Central memory CD8-positive, alpha-beta T cell (primary cell): Measurements from ENCODE around the gene PRDX1.

Source experiments
- ATAC-seq: fragments of 150-1000 bp; cut with Tn5 transposase; replicated peaks from 2 replicates; pipeline ENCODE4 v1.10.0; 2022; ENCODE audit warnings: mild to moderate bottlenecking, moderate FRiP score, moderate number of reproducible peaks; ENCODE audit not compliant: poor library complexity, severe bottlenecking; ENCODE audit errors: extremely low read depth
- DNase-seq, 2 donors: peaks; one replicate each; pipeline ENCODE4 v3.0.0; 2021; ENCODE audit warnings: low spot score in 2 of 2
- H3K27ac Mint-ChIP-seq: one replicate; pipeline ENCODE4 v1.8.0; 2022; ENCODE audit warnings: low read depth, mild to moderate bottlenecking, moderate library complexity, mixed read lengths
- H3K27me3 Mint-ChIP-seq: one replicate; pipeline ENCODE4 v1.8.0; 2022; ENCODE audit warnings: mixed read lengths
- H3K36me3 Mint-ChIP-seq: one replicate; pipeline ENCODE4 v1.8.0; 2022; ENCODE audit warnings: mild to moderate bottlenecking, moderate library complexity, mixed read lengths; ENCODE audit not compliant: insufficient read depth
- H3K4me1 Mint-ChIP-seq: one replicate; pipeline ENCODE4 v1.8.0; 2022; ENCODE audit warnings: mixed read lengths
- H3K4me3 Mint-ChIP-seq: one replicate; pipeline ENCODE4 v1.8.0; 2022; ENCODE audit warnings: mild to moderate bottlenecking, moderate library complexity, mixed read lengths
- H3K9me3 Mint-ChIP-seq: one replicate; pipeline ENCODE4 v1.8.0; 2022; ENCODE audit warnings: mixed read lengths

Gene PRDX1

DNA sequence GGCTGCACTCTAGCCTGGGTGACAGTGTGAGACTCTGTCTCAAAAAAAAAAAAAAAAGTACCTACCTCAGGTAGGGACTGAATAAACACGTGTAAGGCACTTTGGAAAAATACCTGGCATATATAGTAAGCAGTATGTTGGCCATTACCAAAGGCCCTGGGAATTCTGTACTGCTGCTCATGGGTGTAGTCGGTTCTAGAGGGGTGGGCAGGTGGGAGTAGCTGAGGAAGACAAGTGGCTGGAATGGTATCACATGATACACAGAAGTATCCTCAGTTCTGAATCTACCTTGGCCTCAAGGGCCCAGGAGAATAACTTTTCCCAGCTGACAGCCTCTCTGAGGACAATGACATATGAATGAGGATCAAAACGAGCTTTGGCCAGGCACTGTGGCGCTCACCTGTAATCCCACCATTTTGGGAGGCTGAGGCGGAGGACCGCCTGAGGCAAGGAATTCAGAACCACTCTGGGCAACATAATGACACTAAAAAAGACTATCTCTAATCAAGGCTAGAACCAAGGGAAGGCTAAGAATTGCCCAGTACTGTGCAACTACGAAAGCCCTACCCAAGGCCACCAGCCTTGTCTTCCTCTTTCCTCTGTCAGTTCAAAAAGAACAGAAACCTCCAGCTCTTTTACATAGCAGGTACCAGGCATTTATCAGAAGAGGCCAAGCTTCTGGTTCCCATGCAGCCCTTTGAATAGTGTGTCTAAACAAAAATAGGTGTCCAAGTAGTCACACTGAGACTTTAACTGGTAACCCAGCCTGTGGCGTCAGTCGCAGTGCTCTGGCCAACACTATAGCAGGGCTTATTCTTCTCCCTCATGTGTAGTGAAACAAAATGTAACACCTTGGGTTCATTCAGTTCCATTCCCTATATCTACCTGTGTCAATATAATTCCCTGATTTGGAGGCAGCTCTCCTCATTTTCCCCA is 11.4 kb downstream of the PRDX1 start:
- H3K36me3 Mint-ChIP-seq = peaks cover 41% of the 10 kb centered on the region
- H3K27ac Mint-ChIP-seq = no peak overlapping the region

DNA sequence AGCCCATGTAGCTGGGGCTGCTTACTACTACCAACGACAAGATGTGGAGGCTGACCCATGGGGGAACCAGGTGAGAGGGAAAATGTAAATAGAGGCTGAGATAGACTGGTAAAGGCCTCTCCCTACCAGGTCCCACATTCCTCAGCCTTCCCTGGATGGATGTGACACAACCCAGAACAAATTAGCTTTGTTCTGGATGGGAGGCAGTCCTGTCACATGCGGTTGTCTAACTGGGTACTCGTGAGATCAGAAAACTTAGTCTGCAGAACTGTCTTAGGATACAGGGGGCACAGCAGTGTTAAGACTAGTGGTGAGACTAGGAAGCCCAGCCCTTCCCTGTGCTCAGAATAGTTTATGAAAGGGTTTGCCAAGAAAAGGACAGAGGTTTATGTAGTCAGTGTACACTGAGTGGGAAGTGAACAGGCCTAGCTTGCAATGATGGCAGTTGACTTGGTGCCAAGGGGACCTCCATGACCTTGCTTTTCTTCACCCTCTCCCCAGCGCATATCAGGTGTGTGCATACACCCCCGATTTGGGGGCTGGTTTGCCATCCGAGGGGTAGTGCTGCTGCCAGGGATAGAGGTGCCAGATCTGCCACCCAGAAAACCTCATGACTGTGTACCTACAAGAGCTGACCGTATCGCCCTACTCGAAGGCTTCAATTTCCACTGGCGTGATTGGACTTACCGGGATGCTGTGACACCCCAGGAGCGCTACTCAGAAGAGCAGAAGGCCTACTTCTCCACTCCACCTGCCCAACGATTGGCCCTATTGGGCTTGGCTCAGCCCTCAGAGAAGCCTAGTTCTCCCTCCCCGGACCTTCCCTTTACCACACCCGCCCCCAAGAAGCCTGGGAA is 13.2 kb downstream of the PRDX1 start:
- Mint-ChIP-seq H3K36me3 (peaks cover 28% of the 10 kb centered on the region), H3K27me3 (no peaks in the 10 kb centered on the region), H3K27ac (no peak overlapping the region), H3K9me3 (no peaks in the 10 kb centered on the region), H3K4me3 (no peak overlapping the region), H3K4me1 (no peaks in the 10 kb centered on the region)
- ATAC-seq (no peak), DNase-seq (no peak)

More for the DNA sequence above, 11.4 kb downstream of the PRDX1 start:
- ATAC-seq = no peak
- DNase-seq = no peak
- Mint-ChIP-seq H3K27me3 (no peaks in the 10 kb centered on the region), H3K4me1 (no peaks in the 10 kb centered on the region), H3K9me3 (no peaks in the 10 kb centered on the region), H3K4me3 (no peak overlapping the region)

DNA sequence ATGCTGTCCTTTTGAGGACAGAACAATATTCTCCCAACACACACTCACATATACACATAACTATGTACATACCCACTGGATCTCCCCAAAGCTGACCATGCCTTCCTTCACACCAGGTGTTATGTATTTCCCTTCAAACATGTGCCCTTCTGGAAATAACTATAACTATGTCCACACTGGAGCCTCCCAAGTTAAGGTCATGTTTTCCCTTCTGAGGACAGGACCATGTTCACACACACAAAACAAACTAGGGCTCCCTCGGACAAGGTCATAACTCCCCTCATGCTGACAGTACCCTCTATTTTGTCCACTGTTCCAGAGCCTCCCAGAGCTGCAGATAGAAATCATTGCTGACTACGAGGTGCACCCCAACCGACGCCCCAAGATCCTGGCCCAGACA is 13.8 kb downstream of the PRDX1 start:
- Mint-ChIP-seq H3K27me3 (no peaks in the 10 kb centered on the region), H3K36me3 (peaks cover 26% of the 10 kb centered on the region), H3K27ac (no peak overlapping the region), H3K4me3 (no peak overlapping the region), H3K9me3 (no peaks in the 10 kb centered on the region), H3K4me1 (no peaks in the 10 kb centered on the region)
- no peak for DNase-seq
- ATAC-seq = no peak

DNA sequence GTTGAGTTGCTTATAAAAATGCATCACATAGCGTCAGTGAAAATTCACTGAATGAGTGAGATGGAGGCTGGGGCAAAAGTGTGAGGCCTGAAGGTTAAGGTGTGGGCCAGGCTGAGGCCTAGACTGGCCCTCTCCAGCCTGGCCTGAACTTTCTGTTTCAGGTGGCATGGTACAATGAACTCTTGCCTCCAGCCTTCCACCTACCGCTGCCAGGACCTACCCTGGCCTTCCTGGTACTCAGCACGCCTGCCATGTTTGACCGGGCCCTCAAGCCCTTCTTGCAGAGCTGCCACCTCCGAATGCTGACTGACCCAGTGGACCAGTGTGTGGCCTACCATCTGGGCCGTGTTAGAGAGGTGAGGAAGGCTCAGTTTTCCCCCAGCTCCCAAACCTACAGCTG is 14.5 kb downstream of the PRDX1 start:
- Mint-ChIP-seq H3K27ac (no peak overlapping the region), H3K27me3 (no peaks in the 10 kb centered on the region), H3K4me3 (no peak overlapping the region), H3K4me1 (no peaks in the 10 kb centered on the region), H3K36me3 (peaks cover 23% of the 10 kb centered on the region), H3K9me3 (no peaks in the 10 kb centered on the region)
- DNase-seq (no peak), ATAC-seq (no peak)

DNA sequence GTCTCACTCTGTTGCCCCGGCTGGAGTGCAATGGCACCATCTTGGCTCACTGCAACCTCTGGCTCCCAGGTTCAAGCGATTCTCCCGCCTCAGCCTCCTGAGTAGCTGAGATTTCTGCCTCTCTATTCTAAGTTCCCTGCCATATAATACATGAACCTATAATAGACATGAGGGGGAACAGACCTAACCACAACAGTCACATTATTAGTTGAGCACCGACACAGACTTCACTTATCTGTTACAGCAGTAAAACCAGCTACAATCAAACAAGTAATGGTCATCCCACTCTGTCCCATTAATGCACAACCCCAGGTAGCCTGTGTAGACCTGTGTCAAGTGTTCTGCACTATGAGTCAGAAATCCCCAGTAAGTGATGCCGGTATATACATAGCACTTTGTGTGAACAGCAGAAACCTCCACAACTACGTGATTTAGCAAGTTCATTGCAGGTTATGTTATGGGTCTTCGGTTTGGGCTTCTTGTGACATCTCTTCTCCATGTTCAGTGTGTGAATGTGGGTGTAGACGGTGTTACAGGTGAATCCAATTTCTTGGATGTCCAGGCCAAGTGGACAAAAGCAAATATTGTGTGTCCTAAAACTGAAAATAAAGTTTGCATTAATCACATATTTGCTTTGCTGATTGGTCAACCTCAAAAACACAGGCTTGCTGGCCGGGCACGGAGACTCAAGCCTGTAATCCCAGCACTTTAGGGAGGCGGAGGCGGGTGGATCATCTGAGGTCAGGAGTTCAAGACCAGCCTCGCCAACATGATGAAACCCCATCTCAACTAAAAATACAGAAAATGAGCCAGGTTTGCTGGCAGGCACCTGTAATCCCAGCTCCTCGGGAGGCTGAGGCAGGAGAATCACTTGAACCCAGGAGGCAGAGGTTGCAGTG is 18.0 kb downstream of the PRDX1 start:
- DNase-seq = no peak
- Mint-ChIP-seq H3K27ac (no peak overlapping the region), H3K36me3 (peaks cover 7% of the 10 kb centered on the region), H3K4me3 (no peak overlapping the region), H3K4me1 (peaks cover 25% of the 10 kb centered on the region), H3K27me3 (no peaks in the 10 kb centered on the region), H3K9me3 (no peaks in the 10 kb centered on the region)
- ATAC-seq = no peak

DNA sequence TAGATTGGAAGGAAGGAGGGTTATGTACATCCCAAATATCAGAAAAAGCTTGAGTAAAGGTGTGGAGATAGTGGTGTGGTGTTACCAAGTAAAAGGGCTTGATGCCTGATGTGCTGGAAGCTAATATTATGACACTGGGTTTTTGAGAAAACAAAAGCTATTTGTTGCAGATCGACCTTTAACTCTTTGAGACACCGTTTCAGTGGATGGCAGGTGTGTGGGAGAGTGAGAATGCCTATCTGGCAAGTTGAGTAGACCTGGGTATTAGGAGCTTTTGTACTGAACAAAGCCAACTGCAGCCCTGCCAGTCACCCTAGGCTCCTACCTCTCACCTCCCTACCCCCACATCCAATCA is 20.2 kb downstream of the PRDX1 start:
- Mint-ChIP-seq H3K27ac (no peak overlapping the region), H3K4me3 (peak overlapping the region; percentile 25), H3K27me3 (no peaks in the 10 kb centered on the region), H3K36me3 (peaks cover 9% of the 10 kb centered on the region), H3K4me1 (peaks cover 28% of the 10 kb centered on the region), H3K9me3 (no peaks in the 10 kb centered on the region)
- no peak for DNase-seq
- no peak for ATAC-seq

DNA sequence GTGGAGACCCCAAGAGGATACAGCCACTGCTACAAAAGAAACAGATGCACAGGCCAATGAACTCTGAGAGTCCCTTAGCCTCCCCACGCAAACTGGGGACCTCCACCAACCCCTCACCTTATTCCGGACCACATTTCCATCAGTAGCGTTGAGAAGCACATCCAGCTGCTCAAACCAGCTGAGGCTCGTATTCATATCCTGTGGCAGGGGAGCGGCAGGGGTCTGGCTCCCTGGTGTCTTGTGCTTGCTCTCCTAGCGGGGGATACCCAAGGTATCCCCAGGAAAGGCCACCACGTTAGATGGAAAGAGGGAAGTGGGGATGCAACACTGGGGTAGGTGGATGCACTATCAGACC is 22.3 kb downstream of the PRDX1 start:
- Mint-ChIP-seq H3K27me3 (no peaks in the 10 kb centered on the region), H3K9me3 (no peaks in the 10 kb centered on the region), H3K36me3 (peaks cover 9% of the 10 kb centered on the region), H3K27ac (peak overlapping the region; percentile 90), H3K4me1 (peaks cover 28% of the 10 kb centered on the region), H3K4me3 (peak overlapping the region; percentile 90)
- ATAC-seq = no peak
- DNase-seq = no peak

DNA sequence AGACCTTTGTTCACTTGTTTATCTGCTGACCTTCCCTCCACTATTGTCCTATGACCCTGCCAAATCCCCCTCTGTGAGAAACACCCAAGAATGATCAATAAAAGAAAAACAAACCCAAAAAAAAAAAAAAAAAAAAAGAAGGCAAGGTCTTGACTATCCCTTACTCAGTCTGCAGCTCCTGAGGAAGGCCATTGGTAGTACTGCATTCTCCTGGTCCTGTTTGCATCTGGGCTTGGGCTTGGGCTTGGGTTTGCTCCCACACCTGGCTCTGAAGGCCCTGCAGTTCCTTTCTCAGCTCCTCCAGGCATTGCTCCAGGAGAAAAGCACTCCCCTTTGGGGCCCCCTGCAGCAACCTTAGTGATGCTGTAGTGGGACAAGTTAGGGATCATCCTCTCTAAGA is 23.4 kb downstream of the PRDX1 start:
- Mint-ChIP-seq H3K4me1 (peaks cover 28% of the 10 kb centered on the region), H3K36me3 (peaks cover 9% of the 10 kb centered on the region), H3K9me3 (no peaks in the 10 kb centered on the region), H3K4me3 (peak overlapping the region; percentile 90), H3K27me3 (no peaks in the 10 kb centered on the region), H3K27ac (peak overlapping the region; percentile 90)
- no peak for ATAC-seq
- no peak for DNase-seq

DNA sequence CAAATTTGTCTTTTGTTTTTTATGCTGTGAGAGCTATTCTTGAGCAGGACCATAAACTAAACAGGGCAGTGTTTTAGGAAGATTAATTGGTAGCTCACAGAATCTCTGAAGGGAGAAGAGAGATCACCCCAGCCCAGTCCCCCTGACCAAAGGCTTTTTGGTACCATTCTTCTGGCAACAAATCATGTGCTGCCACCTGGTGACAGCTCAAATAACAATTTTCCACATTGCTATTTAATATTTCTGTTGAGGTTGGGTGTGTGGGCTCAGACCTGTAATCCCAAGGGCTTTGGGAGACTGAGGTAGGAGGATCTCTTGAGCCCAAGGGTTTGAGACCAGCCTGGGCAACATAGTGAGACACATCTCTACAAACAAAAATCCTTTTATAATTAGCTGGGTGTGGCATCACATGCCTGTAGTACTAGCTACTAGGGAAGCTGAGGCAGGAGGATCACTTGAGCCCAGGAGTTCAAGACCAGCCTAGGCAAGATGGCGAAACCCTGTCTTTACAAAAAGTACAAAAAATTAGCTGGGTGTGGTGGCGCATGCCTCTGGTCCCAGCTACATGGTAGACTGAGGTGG is 28.5 kb downstream of the PRDX1 start:
- no peaks in the 10 kb centered on the region for H3K27me3 Mint-ChIP-seq
- peaks cover 3% of the 10 kb centered on the region for H3K36me3 Mint-ChIP-seq
- no peak for ATAC-seq
- no peak overlapping the region for H3K4me3 Mint-ChIP-seq
- H3K9me3 Mint-ChIP-seq = no peaks in the 10 kb centered on the region
- no peak overlapping the region for H3K27ac Mint-ChIP-seq
- no peaks in the 10 kb centered on the region for H3K4me1 Mint-ChIP-seq
- DNase-seq = peak; percentile 21 to 32

DNA sequence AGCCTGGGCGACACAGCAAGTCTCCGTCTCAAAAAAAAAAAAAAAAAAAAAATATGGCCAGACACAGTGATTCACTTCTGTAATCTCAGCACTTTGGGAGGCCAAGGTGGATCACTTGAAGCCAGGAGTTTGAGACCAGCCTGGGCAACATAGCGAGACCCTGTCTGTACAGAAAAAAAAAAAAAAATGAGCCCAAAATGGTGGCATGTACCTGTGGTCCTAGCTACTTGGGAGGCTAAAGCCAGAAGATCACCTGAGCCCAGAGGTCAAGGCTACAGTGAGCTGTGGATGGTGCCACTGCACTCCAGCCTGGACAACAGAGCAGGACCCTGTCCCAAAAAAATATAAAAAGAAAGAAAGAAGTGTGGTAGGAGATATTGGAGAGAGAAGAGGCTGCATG is 29.0 kb downstream of the PRDX1 start:
- no peaks in the 10 kb centered on the region for H3K4me1 Mint-ChIP-seq
- no peak overlapping the region for H3K27ac Mint-ChIP-seq
- no peaks in the 10 kb centered on the region for H3K9me3 Mint-ChIP-seq
- no peaks in the 10 kb centered on the region for H3K27me3 Mint-ChIP-seq
- DNase-seq = no peak
- ATAC-seq = no peak
- peaks cover 3% of the 10 kb centered on the region for H3K36me3 Mint-ChIP-seq
- H3K4me3 Mint-ChIP-seq = no peak overlapping the region

DNA sequence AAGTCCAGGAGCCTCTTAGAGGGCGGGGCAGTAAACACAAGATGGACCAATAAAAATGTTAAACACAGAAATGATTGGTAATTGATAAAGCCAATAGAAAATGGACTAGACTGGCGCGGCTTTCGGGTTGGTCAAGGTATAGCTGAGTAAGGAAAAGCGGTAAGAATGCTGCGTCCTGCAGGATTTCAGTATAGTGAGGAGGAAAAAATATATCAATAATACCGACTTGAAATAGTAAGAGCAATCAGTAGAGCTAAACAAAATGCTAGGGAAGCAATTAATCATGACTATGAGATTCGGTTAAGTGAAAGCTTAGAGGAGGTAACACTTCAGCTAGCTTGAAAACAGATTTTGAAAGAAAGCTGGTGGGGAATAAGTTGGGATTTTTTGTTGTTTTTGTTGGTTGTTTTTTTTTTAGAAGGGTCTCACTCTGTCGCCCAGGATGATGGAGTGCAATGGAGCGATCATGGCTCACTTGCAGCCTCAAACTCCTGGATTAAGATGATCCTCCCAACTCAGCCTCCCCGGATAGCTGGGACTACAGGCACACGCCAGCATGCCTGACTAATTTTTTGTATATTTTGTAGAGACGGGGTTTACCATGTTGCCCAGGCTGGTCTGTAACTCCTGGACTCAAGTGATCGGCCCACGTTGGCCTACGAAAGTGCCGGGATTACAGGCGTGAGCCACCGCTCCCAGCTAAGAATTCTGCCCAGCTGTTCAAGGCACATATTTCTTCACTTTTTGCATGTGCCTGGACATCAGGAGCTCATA is 30.0 kb downstream of the PRDX1 start:
- ATAC-seq (no peak), DNase-seq (no peak)
- Mint-ChIP-seq H3K27ac (no peak overlapping the region), H3K4me3 (no peak overlapping the region), H3K4me1 (no peaks in the 10 kb centered on the region), H3K27me3 (no peaks in the 10 kb centered on the region), H3K36me3 (peaks cover 3% of the 10 kb centered on the region), H3K9me3 (no peaks in the 10 kb centered on the region)
